ENCODE data around the gene DNAJA2.

Gene DNAJA2

GRCh38 chr16:46973996-46974324, 486 bp upstream of the DNAJA2 start:
- Histone ChIP-seq H3K9me3 (ENCODE audit: control insufficient read depth, insufficient read depth, low read depth, low read length) (no peaks in the 10 kb centered on the region), H3K4me1 (ENCODE audit: control insufficient read depth, insufficient read depth, low read length) (peaks cover 4% of the 10 kb centered on the region; the same call in 1 of the 2 replicates), H3K27ac (ENCODE audit: extremely low read depth, low read depth, low read length) (peak overlapping the region; percentile 89), H3K4me3 (ENCODE audit: low read depth, low read length) (peak overlapping the region; percentile 98), H3K36me3 (ENCODE audit: control insufficient read depth in 2 of 2, insufficient read depth in 1 of 2, low read length in 2 of 2) (peaks cover 20 to 24% of the 10 kb centered on the region in 2 experiments)
- ChIA-PET CTCF (interaction anchor here (0.6 to 2.2 kb wide), 5 partner anchors 16 to 368 kb away, joined by 3 to 6 read pairs (median 3); partner anchors contain the start of gene NETO2), POLR2A (interaction anchor here (1.6 kb wide), 1 partner anchor 10 kb away, joined by 4 read pairs; no protein-coding TSS in a partner anchor)
- TF ChIP-seq ZNF335 (tag by site-specific recombination; conservative IDR thresholded peaks at IDR 0.05) (0 out of 2 replicates have a peak, but pooled peaks have one; percentile 41), ZNF768 (tag by site-specific recombination; IDR thresholded peaks at IDR 0.05) (no peak), ZBTB48 (tag by site-specific recombination; IDR thresholded peaks at IDR 0.05) (no peak), ZNF132 (tag by site-specific recombination; IDR thresholded peaks at IDR 0.05; ENCODE audit: borderline replicate concordance) (no peak), ZNF426 (tag by site-specific recombination; IDR thresholded peaks at IDR 0.05) (peak; percentile 7; the same call in 1 of the 2 replicates), ZIC2 (tag by site-specific recombination; IDR thresholded peaks at IDR 0.05) (0 out of 2 replicates have a peak, but pooled peaks have one; percentile 0)

DNA sequence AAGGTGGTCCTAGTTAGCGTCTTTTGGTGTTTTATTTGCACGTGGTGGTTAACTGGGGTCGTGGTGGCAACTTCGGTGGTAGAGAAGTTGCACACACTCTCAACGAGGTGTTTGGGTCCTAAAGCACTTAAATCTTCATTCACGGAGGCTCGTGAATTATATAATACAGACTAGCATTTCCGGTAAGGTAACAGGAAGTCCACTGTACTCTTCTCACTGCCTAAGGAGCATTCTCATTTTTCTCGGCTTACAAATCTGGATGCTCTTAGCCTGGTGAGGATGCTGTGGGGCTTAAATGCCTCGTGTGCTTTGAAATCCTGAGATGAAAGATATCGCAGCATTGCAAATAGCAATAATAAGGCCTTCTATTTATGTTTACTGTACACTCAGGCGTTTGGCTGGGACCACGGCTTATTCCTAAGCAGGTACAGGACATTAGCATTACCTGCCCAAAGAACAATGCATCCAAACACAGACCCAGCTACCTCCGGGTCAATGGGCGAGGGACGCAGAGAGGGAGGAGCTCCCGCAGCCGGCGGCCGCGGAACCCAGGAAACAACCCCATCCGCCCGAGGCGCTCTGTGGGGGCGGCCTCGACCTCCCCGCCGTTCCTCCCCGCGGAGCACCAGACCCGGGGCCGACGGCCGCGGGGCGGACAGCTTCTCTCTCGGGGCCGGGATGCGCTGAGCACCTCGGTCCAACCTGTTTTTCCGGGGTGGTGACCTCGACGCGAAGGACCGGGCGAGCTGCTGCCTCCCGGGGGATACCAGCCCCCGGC, 856 bp downstream of the DNAJA2 start:
- Histone ChIP-seq H3K9me3 (ENCODE audit: control insufficient read depth, insufficient read depth, low read depth, low read length) (no peaks in the 10 kb centered on the region), H3K4me3 (ENCODE audit: low read depth, low read length) (peak overlapping the region; percentile 98), H3K27ac (ENCODE audit: extremely low read depth, low read depth, low read length) (peak overlapping the region; percentile 89), H3K4me1 (ENCODE audit: control insufficient read depth, insufficient read depth, low read length) (peaks cover 4% of the 10 kb centered on the region; the same call in 1 of the 2 replicates), H3K36me3 (ENCODE audit: control insufficient read depth in 2 of 2, insufficient read depth in 1 of 2, low read length in 2 of 2) (peaks cover 31 to 34% of the 10 kb centered on the region in 2 experiments)
- CTCF ChIA-PET = interaction anchor here (0.6 to 2.2 kb wide), 7 partner anchors 24 to 1637 kb away, joined by 3 to 10 read pairs (median 4); partner anchors contain the start of genes N4BP1 and NETO2
- POLR2A ChIA-PET = interaction anchor here (1.1 to 1.6 kb wide), 2 partner anchors 11 to 65 kb away, joined by 3 to 4 read pairs; no protein-coding TSS in a partner anchor
- 0 out of 2 replicates have a peak, but pooled peaks have one; percentile 17 for TF ChIP-seq ZBTB17 (tag by site-specific recombination; IDR thresholded peaks at IDR 0.05)
- no peak for TF ChIP-seq ZNF610 (tag by site-specific recombination; IDR thresholded peaks at IDR 0.05; ENCODE audit: borderline replicate concordance)
- peak; percentile 39; the same call in 1 of the 2 replicates for TF ChIP-seq ZFHX2 (tag by site-specific recombination; conservative IDR thresholded peaks at IDR 0.05)
- peak; percentile 17; the same call in 1 of the 2 replicates for TF ChIP-seq SP3 (tag by site-specific recombination; IDR thresholded peaks at IDR 0.05)
- TF ChIP-seq ZNF837 (tag by site-specific recombination; IDR thresholded peaks at IDR 0.05) = no peak
- TF ChIP-seq GLIS1 (tag by site-specific recombination; IDR thresholded peaks at IDR 0.05) = peak; percentile 77
- no peak for TF ChIP-seq ZBTB8A (tag by site-specific recombination; IDR thresholded peaks at IDR 0.05)
- TF ChIP-seq ZNF335 (tag by site-specific recombination; conservative IDR thresholded peaks at IDR 0.05) = peak; percentile 80
- peak; percentile 76 for TF ChIP-seq ZNF10 (tag by site-specific recombination; IDR thresholded peaks at IDR 0.05)
- peak; percentile 26; the same call in 1 of the 2 replicates for TF ChIP-seq ZNF341 (tag by site-specific recombination; IDR thresholded peaks at IDR 0.05; ENCODE audit: low read depth)
- no peak for TF ChIP-seq ZBTB21 (tag by site-specific recombination; IDR thresholded peaks at IDR 0.05)
- TF ChIP-seq ZIC2 (tag by site-specific recombination; IDR thresholded peaks at IDR 0.05) = peak; percentile 40
- TF ChIP-seq PATZ1 (tag by site-specific recombination; IDR thresholded peaks at IDR 0.05) = peak; percentile 34
- TF ChIP-seq SP2 (tag by site-specific recombination; IDR thresholded peaks at IDR 0.05) = peak; percentile 29; the same call in 1 of the 2 replicates
- TF ChIP-seq GLIS2 (tag by site-specific recombination; IDR thresholded peaks at IDR 0.05) = peak; percentile 94
- no peak for TF ChIP-seq ZNF24 (tag by site-specific recombination; IDR thresholded peaks at IDR 0.05)
- no peak for TF ChIP-seq ZNF677 (tag by site-specific recombination; IDR thresholded peaks at IDR 0.05)
- no peak for TF ChIP-seq ZFP69B (tag by site-specific recombination; IDR thresholded peaks at IDR 0.05)
- TF ChIP-seq ZBTB11 (tag by site-specific recombination; conservative IDR thresholded peaks at IDR 0.05; ENCODE audit: low read depth) = peak; percentile 53; the same call in 1 of the 2 replicates
- TF ChIP-seq, protein P1, sequence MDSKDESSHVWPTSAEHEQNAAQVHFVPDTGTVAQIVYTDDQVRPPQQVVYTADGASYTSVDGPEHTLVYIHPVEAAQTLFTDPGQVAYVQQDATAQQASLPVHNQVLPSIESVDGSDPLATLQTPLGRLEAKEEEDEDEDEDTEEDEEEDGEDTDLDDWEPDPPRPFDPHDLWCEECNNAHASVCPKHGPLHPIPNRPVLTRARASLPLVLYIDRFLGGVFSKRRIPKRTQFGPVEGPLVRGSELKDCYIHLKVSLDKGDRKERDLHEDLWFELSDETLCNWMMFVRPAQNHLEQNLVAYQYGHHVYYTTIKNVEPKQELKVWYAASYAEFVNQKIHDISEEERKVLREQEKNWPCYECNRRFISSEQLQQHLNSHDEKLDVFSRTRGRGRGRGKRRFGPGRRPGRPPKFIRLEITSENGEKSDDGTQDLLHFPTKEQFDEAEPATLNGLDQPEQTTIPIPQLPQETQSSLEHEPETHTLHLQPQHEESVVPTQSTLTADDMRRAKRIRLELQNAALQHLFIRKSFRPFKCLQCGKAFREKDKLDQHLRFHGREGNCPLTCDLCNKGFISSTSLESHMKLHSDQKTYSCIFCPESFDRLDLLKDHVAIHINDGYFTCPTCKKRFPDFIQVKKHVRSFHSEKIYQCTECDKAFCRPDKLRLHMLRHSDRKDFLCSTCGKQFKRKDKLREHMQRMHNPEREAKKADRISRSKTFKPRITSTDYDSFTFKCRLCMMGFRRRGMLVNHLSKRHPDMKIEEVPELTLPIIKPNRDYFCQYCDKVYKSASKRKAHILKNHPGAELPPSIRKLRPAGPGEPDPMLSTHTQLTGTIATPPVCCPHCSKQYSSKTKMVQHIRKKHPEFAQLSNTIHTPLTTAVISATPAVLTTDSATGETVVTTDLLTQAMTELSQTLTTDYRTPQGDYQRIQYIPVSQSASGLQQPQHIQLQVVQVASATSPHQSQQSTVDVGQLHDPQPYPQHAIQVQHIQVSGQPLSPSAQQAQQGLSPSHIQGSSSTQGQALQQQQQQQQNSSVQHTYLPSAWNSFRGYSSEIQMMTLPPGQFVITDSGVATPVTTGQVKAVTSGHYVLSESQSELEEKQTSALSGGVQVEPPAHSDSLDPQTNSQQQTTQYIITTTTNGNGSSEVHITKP (tag by site-specific recombination; IDR thresholded peaks at IDR 0.05) = no peak
- peak; percentile 69 for TF ChIP-seq ZBTB20 (tag by site-specific recombination; IDR thresholded peaks at IDR 0.05)

Data from HEK293 (cell line).